ENCODE measurements around the gene GRM2.

- TF ChIP-seq CTCF (conservative IDR thresholded peaks at IDR 0.05; ENCODE audit: low read depth, low read length) (no peak), EZH2 (IDR thresholded peaks at IDR 0.05; ENCODE audit: low read length, unreplicated experiment) (no peak), EZH2phosphoT487 (IDR thresholded peaks at IDR 0.05; ENCODE audit: borderline replicate concordance, low read length) (no peak)
Measured at GRCh38 chr3:51673181-51673801, 33.6 kb upstream of the GRM2 start.

Data from PC-3 (cell line).